K562 (cell line): ENCODE data around the gene METTL25B. TPM values are rescaled to one million over a fixed set of nuclear protein-coding genes. Genes with fewer than 3 reads are reported as not detected.

Source experiments
- AFF1 ChIP-seq, 2 experiments: fragments of 450-650 bp; IDR thresholded peaks; 2 replicates each; pipeline ENCODE4 v1.6.1; 2018; ENCODE audit warnings: mild to moderate bottlenecking in 2 of 2, low read depth in 1 of 2; ENCODE audit not compliant: partially characterized antibody in 2 of 2
- CAMTA2 ChIP-seq: fragments of 250-450 bp; sonication (Bioruptor Pico); conservative IDR thresholded peaks from 2 replicates; pipeline ENCODE4 v1.5.1; 2022
- ELK1 ChIP-seq: sonication (generic); formaldehyde crosslinking; IDR thresholded peaks from 2 replicates; pipeline ENCODE4 v1.8.1; 2022; ENCODE audit warnings: missing genetic modification reagents
- EWSR1 ChIP-seq: fragments of 450-650 bp; IDR thresholded peaks from 2 replicates; pipeline ENCODE4 v1.6.1; 2018; ENCODE audit warnings: borderline replicate concordance, mild to moderate bottlenecking, low read depth, moderate library complexity; ENCODE audit not compliant: partially characterized antibody
- HIVEP1 ChIP-seq: fragments of 250-450 bp; sonication (Bioruptor Pico); IDR thresholded peaks from 2 replicates; pipeline ENCODE4 v1.4.0; 2020; ENCODE audit warnings: mild to moderate bottlenecking
- HNRNPH1 ChIP-seq: fragments of 200-400 bp; formaldehyde crosslinking; optimal IDR thresholded peaks from 2 replicates; pipeline ENCODE3; 2017; ENCODE audit warnings: low read depth, mild to moderate bottlenecking, low read length, moderate library complexity
- MCM3 ChIP-seq: fragments of 450-650 bp; IDR thresholded peaks from 2 replicates; pipeline ENCODE4 v1.6.1; 2016
- NCOR1 ChIP-seq: fragments of 450-650 bp; IDR thresholded peaks from 2 replicates; pipeline ENCODE4 v1.6.1; 2016; ENCODE audit warnings: mild to moderate bottlenecking, moderate library complexity
- NFE2 ChIP-seq: IDR thresholded peaks from 2 replicates; pipeline ENCODE4 v1.6.1; 2014; ENCODE audit warnings: antibody characterized with exemption, low read depth
- PHTF2 ChIP-seq: fragments of 250-450 bp; sonication (Bioruptor Pico); IDR thresholded peaks from 2 replicates; pipeline ENCODE4 v1.5.0; 2021; ENCODE audit warnings: mild to moderate bottlenecking
- POLR2AphosphoS2 ChIP-seq: IDR thresholded peaks from 2 replicates; pipeline ENCODE4 v1.6.1; 2012; ENCODE audit warnings: low read length, improper control_type of control experiment
- RBM25 ChIP-seq: fragments of 200-400 bp; formaldehyde crosslinking; IDR thresholded peaks from 2 replicates; pipeline ENCODE4 v1.6.1; 2018; ENCODE audit warnings: low read length, low read depth, moderate library complexity; ENCODE audit not compliant: severe bottlenecking
- SIN3A ChIP-seq, 2 experiments: fragments of 150-350 bp in 1 of 2; IDR thresholded peaks; 2 replicates each; pipeline ENCODE4 v1.6.1; 2011 to 2016; ENCODE audit warnings: borderline replicate concordance in 2 of 2, low read depth in 2 of 2, low read length in 2 of 2, mild to moderate bottlenecking in 2 of 2, moderate library complexity in 2 of 2; ENCODE audit not compliant: control insufficient read depth in 1 of 2
- SMARCC2 ChIP-seq: fragments of 450-650 bp; IDR thresholded peaks from 2 replicates; pipeline ENCODE4 v1.6.1; 2017; ENCODE audit warnings: antibody characterized with exemption, moderate library complexity, mild to moderate bottlenecking, low read depth
- TAF7 ChIP-seq: fragments of 450-650 bp; IDR thresholded peaks from 2 replicates; pipeline ENCODE4 v1.6.1; 2016; ENCODE audit warnings: missing genetic modification characterization, missing compliant biosample characterization
- ZFX ChIP-seq: sonication (generic); formaldehyde crosslinking; IDR thresholded peaks from 2 replicates; pipeline ENCODE4 v1.8.0; 2022; ENCODE audit warnings: mild to moderate bottlenecking, missing genetic modification reagents, moderate library complexity
- ZNF253 ChIP-seq: fragments of 250-450 bp; sonication (Bioruptor Pico); conservative IDR thresholded peaks from 2 replicates; pipeline ENCODE4 v1.6.1; 2021; ENCODE audit warnings: mild to moderate bottlenecking
- ZNF384 ChIP-seq: IDR thresholded peaks from 2 replicates; pipeline ENCODE4 v1.6.1; 2012; ENCODE audit warnings: low read depth, low read length, improper control_type of control experiment
- ZNF507 ChIP-seq: conservative IDR thresholded peaks from 2 replicates; pipeline ENCODE4 v1.6.1; 2017; ENCODE audit warnings: missing genetic modification characterization, missing compliant biosample characterization
- ZNF695 ChIP-seq: fragments of 450-650 bp; formaldehyde crosslinking; IDR thresholded peaks from 2 replicates; pipeline ENCODE4 v1.4.0; 2020; ENCODE audit warnings: mild to moderate bottlenecking, moderate library complexity
- polyA plus RNA-seq, 8 experiments: library from polyadenylated mRNA; depleted of rRNA in 4 of 8; stranded (reverse) in 5 of 8; unstranded in 3 of 8; fragments of >200 nt; fragmentation: Nextera tagmentation in 2 of 8; fragmentation: Illumina TruSeq in 1 of 8; extraction: Ambion mirVana in 2 of 8; extraction: Trizol in 1 of 8; gene quantifications; 2 replicates each; pipeline versions ENCODE4 v1.2.1 to v1.2.3, GENCODE V29; 2011 to 2014; ENCODE audit warnings: inconsistent platforms in 1 of 8, missing spikeins in 1 of 8
- total RNA-seq, 7 experiments: library from RNA; depleted of rRNA in 6 of 7; stranded (reverse); fragments of >200 nt in 6 of 7; fragmentation: Illumina TruSeq in 2 of 7; extraction: Trizol in 2 of 7; gene quantifications; 2 replicates each; pipeline versions ENCODE4 v1.2.1 to v1.2.3, GENCODE V29; 2011 to 2021; ENCODE audit warnings: low replicate concordance in 1 of 7
- TF ChIP-seq, protein P1 (sequence below): fragments of 250-450 bp; sonication (Bioruptor Pico); IDR thresholded peaks from 2 replicates; pipeline ENCODE4 v1.8.0; 2021; ENCODE audit warnings: moderate library complexity, mild to moderate bottlenecking, inconsistent platforms
- TF ChIP-seq, protein P2 (sequence below): fragments of 450-650 bp; IDR thresholded peaks from 2 replicates; pipeline ENCODE4 v1.6.1; 2016; ENCODE audit warnings: antibody characterized with exemption

METTL25B gene
- total and polyA plus RNA-seq, 9 of the 15 experiments (the other 6 are each of a cell fraction or from before 2014, with no cell fraction given): 7.7 to 48.3 (median 33.1) TPM

- TF ChIP-seq, protein P1, sequence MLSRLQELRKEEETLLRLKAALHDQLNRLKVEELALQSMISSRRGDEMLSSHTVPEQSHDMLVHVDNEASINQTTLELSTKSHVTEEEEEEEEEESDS (CRISPR knock-in tag): no peak
- no peak for TF ChIP-seq ZNF695 (CRISPR knock-in tag)
- TF ChIP-seq CAMTA2 (CRISPR knock-in tag): no peak
- TF ChIP-seq HIVEP1 (CRISPR knock-in tag): no peak
- no peak for TF ChIP-seq PHTF2 (CRISPR knock-in tag)
- TF ChIP-seq SIN3A (IDR thresholded peaks at IDR 0.05; ENCODE audit: borderline replicate concordance in 2 of 2, control insufficient read depth in 1 of 2, low read depth in 2 of 2, low read length in 2 of 2): 0 out of 4 replicates have a peak, but pooled peaks of 1 of the 2 experiments have one; percentile 39
- TF ChIP-seq RBM25: no peak
- TF ChIP-seq EWSR1: no peak
- TF ChIP-seq ZNF507 (tag): no peak
- no peak for TF ChIP-seq ZFX (CRISPR knock-in tag)
- TF ChIP-seq HNRNPH1: no peak
- TF ChIP-seq TAF7 (tag): no peak
- TF ChIP-seq ZNF384: peak; percentile 77
- TF ChIP-seq NCOR1: no peak; the same call in 1 of the 2 replicates
- no peak for TF ChIP-seq ELK1 (CRISPR knock-in tag)
- 0 out of 2 replicates have a peak, but pooled peaks have one; percentile 26 for TF ChIP-seq NFE2
- no peak; the same call in 1 of the 2 replicates for TF ChIP-seq SMARCC2
- TF ChIP-seq MCM3: no peak
- TF ChIP-seq AFF1 (IDR thresholded peaks at IDR 0.05; ENCODE audit: low read depth in 1 of 2, partially characterized antibody in 2 of 2): peak; percentile 37 to 42
- TF ChIP-seq, protein P2, sequence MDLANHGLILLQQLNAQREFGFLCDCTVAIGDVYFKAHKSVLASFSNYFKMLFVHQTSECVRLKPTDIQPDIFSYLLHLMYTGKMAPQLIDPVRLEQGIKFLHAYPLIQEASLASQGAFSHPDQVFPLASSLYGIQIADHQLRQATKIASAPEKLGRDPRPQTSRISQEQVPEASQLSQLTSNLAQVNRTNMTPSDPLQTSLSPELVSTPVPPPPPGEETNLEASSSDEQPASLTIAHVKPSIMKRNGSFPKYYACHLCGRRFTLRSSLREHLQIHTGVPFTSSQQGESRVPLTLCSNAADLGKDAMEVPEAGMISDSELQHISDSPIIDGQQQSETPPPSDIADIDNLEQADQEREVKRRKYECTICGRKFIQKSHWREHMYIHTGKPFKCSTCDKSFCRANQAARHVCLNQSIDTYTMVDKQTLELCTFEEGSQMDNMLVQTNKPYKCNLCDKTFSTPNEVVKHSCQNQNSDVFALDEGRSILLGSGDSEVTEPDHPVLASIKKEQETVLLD: peak; percentile 78; the same call in 1 of the 2 replicates
- TF ChIP-seq ZNF253 (CRISPR knock-in tag): no peak
- no peak for TF ChIP-seq POLR2AphosphoS2
Measured at GRCh38 chr1:156692925-156693847, 35.1 kb upstream of the METTL25B start (continued).
